Osteoblast (primary cell): ENCODE results near the gene EREG. TPM values are rescaled to one million over a fixed set of nuclear protein-coding genes. Genes with fewer than 3 reads are reported as not detected.

ENCODE experiments used
- DNase-seq: peaks from one replicate; pipeline ENCODE4 v3.0.0; 2011; ENCODE audit warnings: low spot score, mixed read lengths; ENCODE audit not compliant: insufficient read length; ENCODE audit errors: missing footprints
- H2AFZ ChIP-seq: 2 replicates; pipeline ENCODE4 v1.6.0; 2011; ENCODE audit warnings: mild to moderate bottlenecking, low read length
- H3K27ac ChIP-seq: 2 replicates; pipeline ENCODE4 v1.5.1; 2011; ENCODE audit warnings: mild to moderate bottlenecking, low read depth, low read length, moderate library complexity
- H3K27me3 ChIP-seq: 2 replicates; pipeline ENCODE4 v1.6.0; 2012; ENCODE audit warnings: mild to moderate bottlenecking, control low read depth, inconsistent platforms, low read length, moderate library complexity; ENCODE audit not compliant: insufficient read depth
- H3K36me3 ChIP-seq: 2 replicates; pipeline ENCODE4 v1.5.1; 2011; ENCODE audit warnings: mild to moderate bottlenecking, low read length, control low read depth, moderate library complexity; ENCODE audit not compliant: insufficient read depth
- H3K4me1 ChIP-seq: 2 replicates; pipeline ENCODE4 v1.5.1; 2011; ENCODE audit warnings: mild to moderate bottlenecking, low read length, control low read depth, moderate library complexity; ENCODE audit not compliant: insufficient read depth
- H3K4me2 ChIP-seq: 2 replicates; pipeline ENCODE4 v1.6.0; 2011; ENCODE audit warnings: mild to moderate bottlenecking, low read length; ENCODE audit not compliant: insufficient read depth
- H3K4me3 ChIP-seq: fragments of 200-600 bp; sonication (generic); 3 replicates; pipeline ENCODE4 v1.5.1; 2012; ENCODE audit warnings: mild to moderate bottlenecking, low read length, inconsistent platforms; ENCODE audit not compliant: insufficient read depth
- H3K79me2 ChIP-seq: 2 replicates; pipeline ENCODE4 v1.6.0; 2012; ENCODE audit warnings: mild to moderate bottlenecking, low read length, control low read depth, inconsistent platforms; ENCODE audit not compliant: insufficient read depth
- H3K9me3 ChIP-seq: 2 replicates; pipeline ENCODE4 v1.5.1; 2011; ENCODE audit warnings: low read depth, low read length, control low read depth
- H4K20me1 ChIP-seq: 2 replicates; pipeline ENCODE4 v1.6.0; 2012; ENCODE audit warnings: mild to moderate bottlenecking, low read length, control low read depth; ENCODE audit not compliant: insufficient read depth
- total RNA-seq: library from RNA; depleted of rRNA; stranded (reverse); fragments of >200 nt; gene quantifications from 2 replicates; pipeline ENCODE4 v1.2.3, GENCODE V29; 2012
- TF ChIP-seq, protein P1 (sequence below): IDR thresholded peaks from 2 replicates; pipeline ENCODE4 v1.5.1; 2011; ENCODE audit warnings: mild to moderate bottlenecking, low read depth, low read length, moderate library complexity; ENCODE audit errors: extremely low read depth

Gene EREG
- total RNA-seq, 1 donor = 1.1 TPM

DNA sequence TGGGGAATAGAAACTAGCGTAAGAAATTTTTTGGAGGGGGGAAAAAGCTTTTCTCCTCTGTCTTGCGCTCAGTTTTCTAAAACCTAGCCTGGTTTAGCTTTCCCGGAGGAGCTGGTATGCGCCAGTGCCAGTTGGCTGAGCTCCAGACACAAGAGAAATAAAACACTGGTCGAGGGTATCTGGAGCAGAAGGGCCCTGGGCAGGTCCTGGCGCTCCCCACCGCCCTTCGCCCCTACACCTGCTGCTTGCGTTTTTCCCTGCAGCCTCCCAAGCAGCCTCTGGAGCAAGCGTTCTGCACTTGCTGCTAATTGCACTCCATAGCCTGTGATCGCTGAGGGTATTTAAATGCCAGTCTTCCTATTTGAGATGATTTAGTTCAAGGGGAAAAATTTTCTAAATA lies 816 bp downstream of the EREG start:
- peaks cover 7% of the 10 kb centered on the region for H3K27me3 ChIP-seq
- H3K4me3 ChIP-seq = peak overlapping the region; percentile 75
- H3K79me2 ChIP-seq = no peaks in the 10 kb centered on the region
- H2AFZ ChIP-seq = no peak overlapping the region
- TF ChIP-seq, protein P1, sequence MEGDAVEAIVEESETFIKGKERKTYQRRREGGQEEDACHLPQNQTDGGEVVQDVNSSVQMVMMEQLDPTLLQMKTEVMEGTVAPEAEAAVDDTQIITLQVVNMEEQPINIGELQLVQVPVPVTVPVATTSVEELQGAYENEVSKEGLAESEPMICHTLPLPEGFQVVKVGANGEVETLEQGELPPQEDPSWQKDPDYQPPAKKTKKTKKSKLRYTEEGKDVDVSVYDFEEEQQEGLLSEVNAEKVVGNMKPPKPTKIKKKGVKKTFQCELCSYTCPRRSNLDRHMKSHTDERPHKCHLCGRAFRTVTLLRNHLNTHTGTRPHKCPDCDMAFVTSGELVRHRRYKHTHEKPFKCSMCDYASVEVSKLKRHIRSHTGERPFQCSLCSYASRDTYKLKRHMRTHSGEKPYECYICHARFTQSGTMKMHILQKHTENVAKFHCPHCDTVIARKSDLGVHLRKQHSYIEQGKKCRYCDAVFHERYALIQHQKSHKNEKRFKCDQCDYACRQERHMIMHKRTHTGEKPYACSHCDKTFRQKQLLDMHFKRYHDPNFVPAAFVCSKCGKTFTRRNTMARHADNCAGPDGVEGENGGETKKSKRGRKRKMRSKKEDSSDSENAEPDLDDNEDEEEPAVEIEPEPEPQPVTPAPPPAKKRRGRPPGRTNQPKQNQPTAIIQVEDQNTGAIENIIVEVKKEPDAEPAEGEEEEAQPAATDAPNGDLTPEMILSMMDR = no peak
- no peaks in the 10 kb centered on the region for H4K20me1 ChIP-seq
- H3K27ac ChIP-seq = no peak overlapping the region
- DNase-seq = no peak
- H3K36me3 ChIP-seq = no peaks in the 10 kb centered on the region
- peaks cover 12% of the 10 kb centered on the region for H3K4me1 ChIP-seq
- H3K9me3 ChIP-seq = no peaks in the 10 kb centered on the region
- H3K4me2 ChIP-seq = peak overlapping the region; percentile 90

DNA sequence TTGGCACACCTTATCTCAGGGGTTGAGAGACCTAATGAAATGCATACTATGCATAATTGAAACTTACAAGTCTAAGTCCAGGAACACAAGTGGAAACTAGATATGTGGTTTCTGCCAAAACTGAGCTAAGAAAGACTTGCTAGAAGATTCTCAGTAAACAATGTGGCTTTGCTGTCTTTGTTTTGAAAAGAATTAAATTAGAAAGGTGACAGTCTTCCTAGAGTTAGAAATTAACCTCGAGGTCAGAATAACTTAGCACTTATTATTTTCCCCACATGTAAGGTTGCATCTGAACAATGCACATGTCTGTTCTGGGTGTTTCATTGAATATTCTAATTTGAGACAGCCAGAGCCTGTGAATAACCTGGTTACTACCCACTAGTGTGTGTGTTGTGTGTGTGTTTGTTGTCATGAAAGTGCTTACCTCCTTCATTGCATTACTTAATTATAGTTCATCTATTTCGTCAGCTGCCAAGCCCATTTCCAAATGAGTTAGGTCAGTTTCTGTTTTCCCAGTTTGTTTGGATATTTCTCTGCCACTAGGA lies 1.5 kb downstream of the EREG start:
- peaks cover 12% of the 10 kb centered on the region for H3K4me1 ChIP-seq
- H3K4me2 ChIP-seq = peak overlapping the region; percentile 90
- no peaks in the 10 kb centered on the region for H4K20me1 ChIP-seq
- DNase-seq = no peak
- no peaks in the 10 kb centered on the region for H3K9me3 ChIP-seq
- H2AFZ ChIP-seq = no peak overlapping the region
- TF ChIP-seq, protein P1 = no peak
- H3K36me3 ChIP-seq = no peaks in the 10 kb centered on the region
- H3K4me3 ChIP-seq = no peak overlapping the region
- H3K27me3 ChIP-seq = peaks cover 7% of the 10 kb centered on the region
- no peak overlapping the region for H3K27ac ChIP-seq
- H3K79me2 ChIP-seq = no peaks in the 10 kb centered on the region

DNA sequence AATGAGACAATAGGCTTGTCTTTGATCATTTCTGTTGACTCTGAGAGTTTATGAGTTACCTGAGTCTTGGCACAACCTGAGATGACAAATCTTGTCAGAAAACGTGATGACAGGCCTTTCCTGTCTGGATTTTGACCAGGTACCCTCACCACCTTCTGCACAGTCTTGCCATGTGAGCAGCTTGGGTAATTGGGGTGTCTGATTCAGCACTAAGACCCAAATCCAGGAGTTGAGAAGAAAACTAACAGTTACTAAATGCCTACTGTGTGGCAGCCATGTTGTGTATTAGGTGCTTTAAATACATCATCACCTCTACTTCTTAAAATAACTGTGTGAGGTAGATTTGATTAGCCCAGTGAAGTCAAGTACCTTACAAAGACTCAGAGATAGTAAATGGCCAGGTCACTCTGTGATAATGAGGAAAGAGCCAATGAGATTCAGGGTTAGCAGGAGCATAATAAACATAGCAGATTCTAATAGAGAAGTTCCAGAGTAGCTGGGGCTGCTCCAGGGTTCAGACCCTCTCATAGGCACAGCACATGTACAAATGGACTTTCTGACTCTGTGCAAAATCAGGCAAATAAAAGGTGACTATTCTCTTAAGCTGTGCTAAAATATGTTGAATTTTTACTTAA lies 2.8 kb downstream of the EREG start:
- H2AFZ ChIP-seq = no peak overlapping the region
- no peaks in the 10 kb centered on the region for H3K36me3 ChIP-seq
- H3K4me2 ChIP-seq = no peak overlapping the region
- H3K79me2 ChIP-seq = no peaks in the 10 kb centered on the region
- no peak overlapping the region for H3K4me3 ChIP-seq
- TF ChIP-seq, protein P1 = no peak
- no peaks in the 10 kb centered on the region for H4K20me1 ChIP-seq
- peaks cover 7% of the 10 kb centered on the region for H3K27me3 ChIP-seq
- H3K4me1 ChIP-seq = peaks cover 12% of the 10 kb centered on the region
- no peaks in the 10 kb centered on the region for H3K9me3 ChIP-seq
- H3K27ac ChIP-seq = no peak overlapping the region
- DNase-seq = no peak

DNA sequence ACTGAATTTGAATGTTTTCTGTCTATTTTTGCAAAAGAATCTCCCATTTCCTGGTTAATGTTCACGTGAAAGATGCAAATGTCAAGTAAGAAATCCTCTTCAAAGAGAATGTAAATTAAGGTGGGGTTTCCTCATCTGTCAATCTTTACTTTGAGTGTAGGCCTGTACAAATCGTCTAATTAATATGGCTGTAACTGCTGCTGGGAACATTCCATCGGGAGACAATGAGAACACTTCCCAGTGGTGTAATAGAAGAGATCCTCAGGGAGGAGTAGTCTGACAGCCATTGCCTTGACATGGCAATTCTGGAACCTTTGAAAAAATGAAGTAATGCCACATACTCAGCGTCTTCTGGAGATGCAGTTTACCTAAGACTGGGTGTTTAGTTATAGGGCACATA lies 3.7 kb downstream of the EREG start:
- Histone ChIP-seq H2AFZ (no peak overlapping the region), H3K27me3 (peaks cover 7% of the 10 kb centered on the region), H3K4me2 (no peak overlapping the region), H3K9me3 (no peaks in the 10 kb centered on the region), H4K20me1 (no peaks in the 10 kb centered on the region), H3K4me3 (no peak overlapping the region), H3K4me1 (peaks cover 12% of the 10 kb centered on the region), H3K27ac (no peak overlapping the region), H3K36me3 (no peaks in the 10 kb centered on the region), H3K79me2 (no peaks in the 10 kb centered on the region)
- DNase-seq = no peak
- TF ChIP-seq, protein P1 = no peak
